HG03460 (cell line): ENCODE results near the gene OSBPL3.

ENCODE experiments used
- ATAC-seq: cut with Tn5 transposase; IDR thresholded peaks from one replicate; pipeline ENCODE4 v1.9.1; 2021; ENCODE audit not compliant: unreplicated experiment

The OSBPL3 gene

GRCh38 chr7:24767878-24768569 lies 212.0 kb downstream of the OSBPL3 start:
- no peak for ATAC-seq

- ATAC-seq: no peak
Observed at GRCh38 chr7:24764972-24765744, 214.8 kb downstream of the OSBPL3 start.

GRCh38 chr7:24764011-24764410 lies 216.0 kb downstream of the OSBPL3 start:
- ATAC-seq: no peak

- no peak for ATAC-seq
Observed at GRCh38 chr7:24763303-24763901, 216.6 kb downstream of the OSBPL3 start.

GRCh38 chr7:24762771-24763170 lies 217.2 kb downstream of the OSBPL3 start:
- no peak for ATAC-seq

GRCh38 chr7:24760968-24761367 lies 219.0 kb downstream of the OSBPL3 start:
- ATAC-seq: no peak

- peak; percentile 52 for ATAC-seq
Observed at GRCh38 chr7:24757353-24758275, 222.4 kb downstream of the OSBPL3 start, which contains the start of gene GSDME. Gene GSDME (minus strand): TSS chr7:24757464. CDS start chr7:24749774, 7,690 bp downstream.

GRCh38 chr7:24756545-24757352 lies 223.2 kb downstream of the OSBPL3 start:
- peak; percentile 9 for ATAC-seq

GRCh38 chr7:24755541-24756407 lies 224.2 kb downstream of the OSBPL3 start:
- ATAC-seq: peak; percentile 70

- no peak for ATAC-seq
Observed at GRCh38 chr7:24754906-24755506, 225.0 kb downstream of the OSBPL3 start.

- no peak for ATAC-seq
Observed at GRCh38 chr7:24752073-24752800, 227.7 kb downstream of the OSBPL3 start.

GRCh38 chr7:24751484-24751883 lies 228.5 kb downstream of the OSBPL3 start:
- ATAC-seq: no peak

- ATAC-seq: no peak
Observed at GRCh38 chr7:24750441-24751055, 229.4 kb downstream of the OSBPL3 start.

- ATAC-seq: no peak
Observed at GRCh38 chr7:24748521-24748920, 231.5 kb downstream of the OSBPL3 start.
